Skeletal muscle satellite cell (primary cell): ENCODE data around the gene TMEM26.
"Not testable (repeated sequence)": the region's sequence is repeated elsewhere in the genome, so short reads cannot be mapped to it uniquely, and the experiment has no call there.

Experiments used
- H3K27me3 ChIP-seq: 2 replicates; pipeline ENCODE4 v1.7.0; 2013; ENCODE audit warnings: low read length; ENCODE audit not compliant: control insufficient read depth, insufficient read depth
- H3K36me3 ChIP-seq: 2 replicates; pipeline ENCODE4 v1.7.0; 2013; ENCODE audit warnings: mild to moderate bottlenecking, control low read depth, low read length; ENCODE audit not compliant: insufficient read depth
- H3K4me1 ChIP-seq: 2 replicates; pipeline ENCODE4 v1.7.0; 2013; ENCODE audit warnings: low read length; ENCODE audit not compliant: control insufficient read depth, insufficient read depth
- H3K4me2 ChIP-seq: 2 replicates; pipeline ENCODE4 v1.7.0; 2013; ENCODE audit warnings: mild to moderate bottlenecking, low read length
- H3K4me3 ChIP-seq: 2 replicates; pipeline ENCODE4 v1.7.0; 2013; ENCODE audit warnings: low read length
- H3K9ac ChIP-seq: 2 replicates; pipeline ENCODE4 v1.7.0; 2013; ENCODE audit warnings: mild to moderate bottlenecking, low read depth, low read length, moderate library complexity
- H3K9me3 ChIP-seq: replicated peaks from 2 replicates; pipeline ENCODE4 v1.7.0; 2013; ENCODE audit warnings: mild to moderate bottlenecking, control low read depth, low read length

Gene TMEM26

GRCh38 chr10:61391281-61391680 lies 61.9 kb downstream of the TMEM26 start:
- Histone ChIP-seq H3K36me3 (no peaks in the 10 kb centered on the region), H3K4me2 (no peak overlapping the region), H3K9me3 (no peaks in the 10 kb centered on the region), H3K4me3 (no peak overlapping the region), H3K9ac (no peak overlapping the region), H3K27me3 (no peaks in the 10 kb centered on the region), H3K4me1 (no peaks in the 10 kb centered on the region)

DNA sequence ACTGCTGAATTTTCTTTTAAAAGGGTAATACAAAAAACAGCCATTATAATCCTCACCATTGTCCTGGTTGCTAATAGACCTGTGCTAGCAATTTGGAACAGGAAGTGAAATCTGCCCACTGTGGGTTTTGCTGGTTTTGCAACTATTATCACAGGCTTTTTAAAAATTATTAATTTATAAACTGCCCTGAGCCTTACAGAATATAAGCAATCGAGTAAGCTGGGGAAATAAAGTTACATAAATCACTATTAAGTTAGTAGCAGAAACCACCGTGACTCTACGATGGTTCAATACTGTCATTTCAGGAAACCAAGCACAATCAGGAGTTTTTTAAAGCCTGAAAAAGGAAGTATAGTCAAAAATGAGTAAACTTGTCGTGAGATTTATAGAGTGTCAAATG lies 62.3 kb downstream of the TMEM26 start:
- Histone ChIP-seq H3K9ac (no peak overlapping the region), H3K9me3 (no peaks in the 10 kb centered on the region), H3K36me3 (no peaks in the 10 kb centered on the region), H3K4me1 (no peaks in the 10 kb centered on the region), H3K4me2 (no peak overlapping the region), H3K27me3 (no peaks in the 10 kb centered on the region), H3K4me3 (no peak overlapping the region)

DNA sequence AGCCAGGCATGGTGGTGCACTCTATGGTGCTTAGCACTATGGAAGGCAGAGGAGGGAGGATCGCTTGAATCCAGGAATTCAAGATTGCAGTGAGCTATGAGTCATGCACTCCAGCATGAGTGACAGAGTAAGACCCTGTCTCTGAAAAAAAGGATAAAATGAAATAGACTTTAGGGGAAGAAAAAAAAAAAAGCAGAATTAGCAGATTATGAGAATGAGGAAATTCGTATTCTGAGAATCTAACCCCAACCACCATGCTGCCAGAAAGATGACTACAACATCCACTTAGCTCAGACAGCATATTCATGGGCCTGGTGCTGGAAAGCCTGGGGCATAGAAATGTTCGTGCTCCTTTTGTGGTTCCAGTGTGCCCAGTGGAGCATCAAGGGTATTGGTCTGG lies 63.3 kb downstream of the TMEM26 start:
- Histone ChIP-seq H3K4me3 (no peak overlapping the region), H3K4me1 (no peaks in the 10 kb centered on the region), H3K27me3 (no peaks in the 10 kb centered on the region), H3K9me3 (no peaks in the 10 kb centered on the region), H3K4me2 (no peak overlapping the region), H3K9ac (no peak overlapping the region), H3K36me3 (no peaks in the 10 kb centered on the region)

- not testable (repeated sequence) for H3K36me3 ChIP-seq, H3K9ac ChIP-seq, H3K4me3 ChIP-seq, H3K27me3 ChIP-seq, H3K4me1 ChIP-seq, H3K9me3 ChIP-seq, H3K4me2 ChIP-seq
These were observed 64.2 kb downstream of the TMEM26 start for GRCh38 chr10:61388986-61389385.

- no peak overlapping the region for H3K4me3 ChIP-seq
- H3K27me3 ChIP-seq, result no peaks in the 10 kb centered on the region
- no peaks in the 10 kb centered on the region for H3K36me3 ChIP-seq
- no peak overlapping the region for H3K9ac ChIP-seq
- H3K9me3 ChIP-seq, result no peaks in the 10 kb centered on the region
- H3K4me2 ChIP-seq, result no peak overlapping the region
- no peaks in the 10 kb centered on the region for H3K4me1 ChIP-seq
These were observed 67.8 kb downstream of the TMEM26 start for GRCh38 chr10:61385231-61386001.

DNA sequence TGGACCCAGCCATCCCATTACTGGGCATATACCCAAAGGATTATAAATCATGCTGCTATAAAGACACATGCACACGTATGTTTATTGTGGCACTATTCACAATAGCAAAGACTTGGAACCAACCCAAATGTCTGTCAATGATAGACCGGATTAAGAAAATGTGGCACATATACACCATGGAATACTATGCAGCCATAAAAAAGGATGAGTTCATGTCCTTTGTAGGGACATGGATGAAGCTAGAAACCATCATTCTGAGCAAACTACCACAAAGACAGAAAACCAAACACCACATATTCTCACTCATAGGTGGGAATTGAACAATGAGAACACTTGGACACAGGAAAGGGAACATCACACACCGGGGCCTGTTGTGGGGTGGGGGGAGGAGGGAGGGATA lies 72.0 kb downstream of the TMEM26 start:
- not testable (repeated sequence) for H3K9ac ChIP-seq, H3K4me3 ChIP-seq, H3K9me3 ChIP-seq, H3K4me1 ChIP-seq, H3K4me2 ChIP-seq, H3K36me3 ChIP-seq, H3K27me3 ChIP-seq

- H3K36me3 ChIP-seq, result no peaks in the 10 kb centered on the region
- H3K4me3 ChIP-seq, result no peak overlapping the region
- no peaks in the 10 kb centered on the region for H3K27me3 ChIP-seq
- no peak overlapping the region for H3K9ac ChIP-seq
- H3K4me1 ChIP-seq, result no peaks in the 10 kb centered on the region
- H3K9me3 ChIP-seq, result no peaks in the 10 kb centered on the region
- no peak overlapping the region for H3K4me2 ChIP-seq
These were observed 74.3 kb downstream of the TMEM26 start for GRCh38 chr10:61378865-61379264.

- no peaks in the 10 kb centered on the region for H3K36me3 ChIP-seq
- H3K9ac ChIP-seq, result no peak overlapping the region
- H3K4me1 ChIP-seq, result no peaks in the 10 kb centered on the region
These were observed 76.2 kb downstream of the TMEM26 start for GRCh38 chr10:61376908-61377368.

GRCh38 chr10:61376377-61376776 lies 76.8 kb downstream of the TMEM26 start:
- no peaks in the 10 kb centered on the region for H3K9me3 ChIP-seq
- no peak overlapping the region for H3K4me3 ChIP-seq
- H3K4me1 ChIP-seq, result no peaks in the 10 kb centered on the region
- H3K9ac ChIP-seq, result no peak overlapping the region
- no peaks in the 10 kb centered on the region for H3K36me3 ChIP-seq
- H3K27me3 ChIP-seq, result no peaks in the 10 kb centered on the region
- H3K4me2 ChIP-seq, result no peak overlapping the region

More at GRCh38 chr10:61376908-61377368, 76.2 kb downstream of the TMEM26 start:
- Histone ChIP-seq H3K4me2 (no peak overlapping the region), H3K9me3 (no peaks in the 10 kb centered on the region), H3K4me3 (no peak overlapping the region), H3K27me3 (no peaks in the 10 kb centered on the region)

- no peak overlapping the region for H3K4me3 ChIP-seq
- no peaks in the 10 kb centered on the region for H3K27me3 ChIP-seq
- H3K9ac ChIP-seq, result no peak overlapping the region
- no peak overlapping the region for H3K4me2 ChIP-seq
- H3K36me3 ChIP-seq, result no peaks in the 10 kb centered on the region
- H3K4me1 ChIP-seq, result no peaks in the 10 kb centered on the region
- H3K9me3 ChIP-seq, result no peaks in the 10 kb centered on the region
These were observed 86.8 kb downstream of the TMEM26 start for GRCh38 chr10:61366365-61366764.

GRCh38 chr10:61364619-61365018 lies 88.6 kb downstream of the TMEM26 start:
- H3K36me3 ChIP-seq, result no peaks in the 10 kb centered on the region
- no peak overlapping the region for H3K9ac ChIP-seq
- H3K4me1 ChIP-seq, result no peaks in the 10 kb centered on the region
- H3K4me3 ChIP-seq, result no peak overlapping the region
- H3K4me2 ChIP-seq, result no peak overlapping the region
- no peaks in the 10 kb centered on the region for H3K27me3 ChIP-seq
- H3K9me3 ChIP-seq, result no peaks in the 10 kb centered on the region

- H3K27me3 ChIP-seq, result no peaks in the 10 kb centered on the region
- H3K9me3 ChIP-seq, result no peaks in the 10 kb centered on the region
- no peaks in the 10 kb centered on the region for H3K36me3 ChIP-seq
- no peak overlapping the region for H3K9ac ChIP-seq
- H3K4me3 ChIP-seq, result no peak overlapping the region
- no peak overlapping the region for H3K4me2 ChIP-seq
- no peaks in the 10 kb centered on the region for H3K4me1 ChIP-seq
These were observed 90.2 kb downstream of the TMEM26 start for GRCh38 chr10:61363006-61363405.
